Peyer's patch (tissue), 4 donors: ENCODE data around the gene CCDC57. TPM values are rescaled to one million over a fixed set of nuclear protein-coding genes. Genes with fewer than 3 reads are reported as not detected.
"Not testable (repeated sequence)": the region's sequence is repeated elsewhere in the genome, so short reads cannot be mapped to it uniquely, and the experiment has no call there.

Experiments
- DNase-seq, 3 donors: peaks; one replicate each; pipeline ENCODE4 v3.0.0-alpha.2; 2017 to 2019
- H3K27ac ChIP-seq, 4 donors: fragments of 200-600 bp; sonication (generic); one replicate each; pipeline ENCODE4 v1.5.1; 2016 to 2019
- H3K27me3 ChIP-seq, 2 donors: fragments of 200-600 bp; sonication (generic); one replicate each; pipeline ENCODE4 v1.5.1; 2019
- H3K36me3 ChIP-seq, 3 donors: fragments of 200-600 bp; sonication (generic); one replicate each; pipeline ENCODE4 v1.5.1; 2016 to 2019
- H3K4me1 ChIP-seq, 4 donors: fragments of 200-600 bp; sonication (generic); one replicate each; pipeline ENCODE4 v1.5.1; 2016 to 2019
- H3K4me3 ChIP-seq, 4 donors: fragments of 200-600 bp; sonication (generic); 1 replicate in 3 of 4; 2 replicates in 1 of 4; pipeline ENCODE4 v1.5.1; 2016 to 2019; ENCODE audit warnings: mild to moderate bottlenecking in 1 of 4
- H3K9me3 ChIP-seq, 4 donors: fragments of 200-600 bp; sonication (generic); one replicate each; pipeline ENCODE4 v1.5.1; 2016 to 2019; ENCODE audit warnings: mild to moderate bottlenecking in 1 of 4
- CTCF ChIP-seq, 6 experiments: fragments of 450-650 bp in 4 of 6; fragments of 200-600 bp in 2 of 6; sonication (generic) in 1 of 6; IDR thresholded peaks; one replicate each; pipeline ENCODE4 v1.5.1; 2017 to 2019; ENCODE audit warnings: antibody characterized with exemption in 6 of 6, mild to moderate bottlenecking in 3 of 6, moderate library complexity in 1 of 6
- POLR2A ChIP-seq, 2 donors: fragments of 450-650 bp; IDR thresholded peaks; one replicate each; pipeline ENCODE4 v1.5.1; 2017; ENCODE audit warnings: antibody characterized with exemption in 2 of 2, mild to moderate bottlenecking in 2 of 2, moderate library complexity in 2 of 2
- total RNA-seq, 4 donors: library from RNA; depleted of rRNA; stranded (reverse); fragments of >200 nt; gene quantifications; one replicate each; pipeline ENCODE4 v1.1.0, GENCODE V29; 2016

Gene CCDC57
- total RNA-seq, 4 donors from 2014 or later: 28.2 to 144 (median 79.8) TPM

GRCh38 chr17:82215095-82215971 is 2.7 kb upstream of the CCDC57 start:
- TF ChIP-seq POLR2A (IDR thresholded peaks at IDR 0.05) (no peak), CTCF (IDR thresholded peaks at IDR 0.05) (no peak)
- no peaks in the 10 kb centered on the region for H3K9me3 ChIP-seq
- peak in 1 of 3 donors; percentile 48 for DNase-seq
- no peaks in the 10 kb centered on the region for H3K27me3 ChIP-seq
- H3K4me1 ChIP-seq: peaks cover 3 to 42% (median 23%) of the 10 kb centered on the region in 4 donors
- no peaks in the 10 kb centered on the region for H3K36me3 ChIP-seq
- no peak overlapping the region for H3K4me3 ChIP-seq
- H3K27ac ChIP-seq: peak overlapping the region; percentile 66 to 82 (median 78)

- H3K9me3 ChIP-seq: no peaks in the 10 kb centered on the region
- no peaks in the 10 kb centered on the region for H3K36me3 ChIP-seq
- H3K4me3 ChIP-seq: no peak overlapping the region
- DNase-seq: no peak
- H3K4me1 ChIP-seq: peaks cover 3 to 42% (median 23%) of the 10 kb centered on the region in 4 donors
- H3K27ac ChIP-seq: peak overlapping the region in 1 of 4 donors; percentile 86
- H3K27me3 ChIP-seq: no peaks in the 10 kb centered on the region
- TF ChIP-seq POLR2A (IDR thresholded peaks at IDR 0.05) (no peak), CTCF (IDR thresholded peaks at IDR 0.05) (no peak)
Observed at GRCh38 chr17:82214012-82214628, 1.5 kb upstream of the CCDC57 start.

- TF ChIP-seq POLR2A (IDR thresholded peaks at IDR 0.05) (no peak), CTCF (IDR thresholded peaks at IDR 0.05) (no peak)
- H3K27ac ChIP-seq: peak overlapping the region; percentile 73 to 86 (median 83)
Observed at GRCh38 chr17:82213251-82214011, 789 bp upstream of the CCDC57 start.

GRCh38 chr17:82210655-82211054 is 2.0 kb downstream of the CCDC57 start:
- DNase-seq, H3K9me3 ChIP-seq, H3K27ac ChIP-seq, H3K36me3 ChIP-seq, H3K27me3 ChIP-seq, H3K4me3 ChIP-seq: not testable (repeated sequence)
- H3K4me1 ChIP-seq: peaks cover 0 to 35% (median 7%) of the 10 kb centered on the region in 4 donors

More at GRCh38 chr17:82213251-82214011, 789 bp upstream of the CCDC57 start:
- H3K4me3 ChIP-seq: peak overlapping the region; percentile 49 to 95 (median 88)
- DNase-seq: peak in 2 of 3 donors; percentile 49 to 53
- peaks cover 3 to 42% (median 23%) of the 10 kb centered on the region in 4 donors for H3K4me1 ChIP-seq
- no peaks in the 10 kb centered on the region for H3K9me3 ChIP-seq
- no peaks in the 10 kb centered on the region for H3K36me3 ChIP-seq
- no peaks in the 10 kb centered on the region for H3K27me3 ChIP-seq

GRCh38 chr17:82205720-82206508 is 6.7 kb downstream of the CCDC57 start:
- peak; percentile 88 to 95 (median 89) for DNase-seq
- Histone ChIP-seq H3K27ac (peak overlapping the region; percentile 78 to 81 (median 80)), H3K9me3 (no peaks in the 10 kb centered on the region), H3K4me1 (peaks cover 0 to 19% (median 5%) of the 10 kb centered on the region in 4 donors), H3K27me3 (no peaks in the 10 kb centered on the region), H3K4me3 (no peak overlapping the region), H3K36me3 (no peaks in the 10 kb centered on the region)
- TF ChIP-seq POLR2A (IDR thresholded peaks at IDR 0.05) (peak; percentile 80 to 82), CTCF (IDR thresholded peaks at IDR 0.05) (peak; percentile 88 to 96 (median 96))
